GM19455 (cell line): ENCODE measurements around the gene MERTK.
"Not testable (repeated sequence)": the region's sequence is repeated elsewhere in the genome, so short reads cannot be mapped to it uniquely, and the experiment has no call there.

Experiments used
- ATAC-seq: cut with Tn5 transposase; IDR thresholded peaks from one replicate; pipeline ENCODE4 v1.9.1; 2021; ENCODE audit not compliant: unreplicated experiment

Gene MERTK

DNA sequence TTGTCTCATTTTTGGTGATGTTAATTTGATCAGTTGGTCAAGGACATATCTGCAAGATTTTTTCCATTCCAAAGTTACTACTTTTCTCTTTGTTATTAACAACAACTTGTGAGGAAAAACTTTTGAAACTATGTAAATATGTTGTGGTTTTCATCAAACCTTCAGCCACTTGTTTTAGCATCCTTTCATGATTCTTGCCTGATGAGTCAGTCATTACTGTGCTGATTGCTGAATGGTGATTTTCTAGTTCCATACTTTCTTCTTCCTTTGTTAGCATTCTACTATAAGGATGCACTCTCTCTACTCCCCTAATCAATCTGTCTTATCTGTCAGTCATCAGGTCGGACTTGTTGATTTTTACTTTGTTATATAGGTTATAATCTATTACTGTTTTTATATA lies 167.6 kb downstream of the MERTK start:
- ATAC-seq = no peak

DNA sequence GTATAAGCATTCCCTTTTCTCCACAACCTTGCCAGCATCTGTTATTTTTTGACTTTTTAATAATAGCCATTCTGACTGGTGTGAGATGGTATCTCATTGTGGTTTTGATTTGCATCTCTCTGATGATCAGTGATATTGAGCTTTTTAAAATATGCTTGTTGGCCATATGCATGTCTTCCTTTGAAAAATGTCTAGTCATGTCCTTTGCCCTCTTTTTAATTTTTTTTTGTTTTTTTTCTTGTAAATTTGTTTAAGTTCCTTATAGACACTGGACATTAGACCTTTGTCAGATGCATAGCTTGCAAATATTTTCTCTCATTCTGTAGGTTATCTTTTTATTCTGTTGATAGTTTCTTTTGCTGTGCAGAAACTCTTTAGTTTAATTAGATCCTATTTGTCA lies 171.4 kb downstream of the MERTK start:
- ATAC-seq = not testable (repeated sequence)

- ATAC-seq = no peak
Observed at GRCh38 chr2:112073875-112074274, 175.5 kb downstream of the MERTK start.

DNA sequence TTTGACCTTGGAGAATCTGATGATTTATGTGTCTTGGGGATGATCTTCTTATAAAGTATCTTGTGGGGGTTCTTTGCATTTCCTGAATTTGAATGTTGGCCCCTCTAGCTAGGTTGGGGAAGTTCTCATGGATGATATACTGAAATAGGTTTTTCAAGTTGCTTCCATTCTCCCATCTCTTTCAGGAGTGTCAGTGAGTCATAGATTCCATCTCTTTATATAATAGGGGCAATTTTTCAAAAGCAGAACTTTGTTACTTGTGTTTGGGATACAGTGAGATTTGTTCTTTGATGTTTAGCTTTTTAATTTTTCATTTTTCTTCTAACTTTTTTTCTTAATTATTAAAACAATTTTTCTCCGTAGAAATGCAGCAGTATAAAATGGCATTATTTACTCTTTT lies 176.1 kb downstream of the MERTK start:
- no peak for ATAC-seq

DNA sequence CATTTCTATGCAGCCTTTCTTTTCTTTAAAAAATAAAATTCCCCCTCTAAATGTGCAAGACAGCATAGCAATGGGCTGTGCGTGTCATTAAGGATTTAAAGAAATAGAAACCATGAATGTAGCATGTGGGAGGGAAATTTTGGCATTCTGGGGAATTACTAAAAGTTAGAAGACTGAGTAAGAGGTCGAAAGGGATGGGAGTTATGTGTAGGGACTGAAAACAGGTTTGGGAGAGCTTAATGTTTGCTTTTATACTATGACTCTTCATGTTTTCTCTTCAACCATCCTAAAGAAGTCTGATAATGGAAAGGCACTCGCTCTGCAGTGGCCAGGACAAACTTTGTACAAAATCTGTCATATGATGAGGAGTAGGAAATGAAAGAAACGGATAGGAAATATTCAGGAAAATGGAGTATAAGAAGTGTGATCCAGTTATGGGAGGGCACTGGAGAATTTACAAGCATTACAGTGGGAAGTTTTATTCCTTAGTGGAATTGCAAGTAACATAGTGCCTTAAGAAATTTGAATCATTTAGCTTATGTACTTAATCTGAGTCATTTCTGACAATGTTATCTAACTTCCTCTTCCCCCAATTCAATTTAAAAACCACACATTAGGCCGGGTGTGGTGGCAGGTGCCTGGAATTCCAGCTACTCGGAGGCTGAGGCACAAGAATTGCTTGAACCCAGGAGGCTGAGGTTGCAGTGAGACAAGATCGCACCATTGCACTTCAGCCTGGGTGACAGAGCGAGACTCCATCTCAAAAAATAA lies 177.3 kb downstream of the MERTK start:
- no peak for ATAC-seq

DNA sequence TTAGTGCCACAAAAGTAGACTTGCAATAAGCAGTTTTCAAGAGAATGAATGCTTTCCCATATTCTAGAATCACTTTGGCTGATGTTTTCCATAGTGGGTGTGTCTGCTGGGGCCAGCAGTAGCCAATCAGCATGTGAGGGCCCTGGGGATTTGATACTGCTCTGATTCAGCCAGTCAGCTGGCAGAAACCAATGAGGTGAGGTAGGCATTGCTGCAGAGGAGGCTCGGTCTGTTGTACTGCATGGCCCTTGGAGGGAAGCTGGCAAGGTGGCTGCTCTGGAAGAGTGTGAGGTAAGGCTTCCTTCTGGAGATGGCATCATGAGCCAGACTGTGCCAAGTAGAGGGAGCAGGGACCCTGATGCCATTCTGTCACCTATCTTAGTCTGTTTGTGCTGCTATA lies 179.4 kb downstream of the MERTK start:
- ATAC-seq = no peak
